Transverse colon (tissue), 4 donors: ENCODE data around the gene CBR1. TPM values are rescaled to one million over a fixed set of nuclear protein-coding genes. Genes with fewer than 3 reads are reported as not detected.

Experiments
- DNase-seq: peaks from one replicate; pipeline ENCODE4 v3.0.0-alpha.2; 2019
- H3K27ac ChIP-seq, 4 donors: fragments of 200-600 bp; sonication (generic); 2 replicates each; pipeline ENCODE4 v1.5.1; 2016 to 2018; ENCODE audit warnings: inconsistent platforms in 4 of 4
- H3K27me3 ChIP-seq: fragments of 200-600 bp; sonication (generic); 2 replicates; pipeline ENCODE4 v1.5.1; 2017; ENCODE audit warnings: inconsistent platforms
- H3K36me3 ChIP-seq, 4 donors: fragments of 200-600 bp; sonication (generic); 2 replicates each; pipeline ENCODE4 v1.5.1; 2017 to 2019; ENCODE audit warnings: inconsistent platforms in 4 of 4
- H3K4me1 ChIP-seq, 4 donors: fragments of 200-600 bp; sonication (generic); 2 replicates each; pipeline ENCODE4 v1.5.1; 2017 to 2020; ENCODE audit warnings: inconsistent platforms in 4 of 4
- H3K4me3 ChIP-seq, 4 donors: fragments of 200-600 bp; sonication (generic); 1 replicate in 1 of 4; 2 replicates in 3 of 4; pipeline versions ENCODE4 v1.5.1 to v1.6.1; 2017 to 2019; ENCODE audit warnings: inconsistent platforms in 4 of 4
- H3K9me3 ChIP-seq, 2 donors: fragments of 200-600 bp; sonication (generic); 2 replicates each; pipeline ENCODE4 v1.5.1; 2017 to 2019; ENCODE audit warnings: inconsistent platforms in 2 of 2
- EP300 ChIP-seq: sonication (generic); formaldehyde crosslinking; IDR thresholded peaks from one replicate; pipeline ENCODE4 v1.6.1; 2017; ENCODE audit warnings: antibody characterized with exemption, low read depth
- POLR2A ChIP-seq: fragments of 450-650 bp; IDR thresholded peaks from one replicate; pipeline ENCODE4 v1.6.1; 2016; ENCODE audit warnings: antibody characterized with exemption, mild to moderate bottlenecking, moderate library complexity
- POLR2AphosphoS5 ChIP-seq, 3 donors: sonication (generic); formaldehyde crosslinking; IDR thresholded peaks; one replicate each; pipeline ENCODE4 v1.6.1; 2016; ENCODE audit warnings: antibody characterized with exemption in 3 of 3
- WGBS, 2 donors: methylation state at CpG; one replicate each; pipeline ENCODE4 v1.1.5; 2018; ENCODE audit warnings: low coverage in 1 of 2; 5-methylcytosine and 5-hydroxymethylcytosine counted together
- in situ Hi-C, 4 donors: fragments of 200-750 bp; cut with MboI; loops; one replicate each; pipeline versions ENCODE4 v1.15.0 to v1.15.1; 2017; ENCODE audit warnings: low sequenced_read_pairs in 3 of 4, low pct_ligation_motif_present in 1 of 4, low pct_unique_long_range_greater_than_20kb in 1 of 4
- intact Hi-C: fragments of 100-400 bp; cut with DNase I; formaldehyde crosslinking; loops from one replicate; pipeline ENCODE4 v1.15.1; 2023; ENCODE audit warnings: low total_unique reads
- total RNA-seq, 4 donors: library from RNA; depleted of rRNA; stranded (reverse); fragments of >200 nt; gene quantifications; one replicate each; pipeline ENCODE4 v1.1.0, GENCODE V29; 2016
- TF ChIP-seq, protein P1 (sequence below), 5 experiments: fragments of 200-600 bp in 3 of 5; fragments of 450-650 bp in 2 of 5; sonication (generic) in 3 of 5; IDR thresholded peaks; 1 replicate in 2 of 5; 2 replicates in 3 of 5; pipeline ENCODE4 v1.5.1; 2016 to 2017; ENCODE audit warnings: antibody characterized with exemption in 5 of 5, inconsistent platforms in 3 of 5, mild to moderate bottlenecking in 2 of 5, moderate library complexity in 1 of 5

CBR1 gene
- total RNA-seq, 4 donors from 2014 or later = 277 to 625 (median 324) TPM

DNA sequence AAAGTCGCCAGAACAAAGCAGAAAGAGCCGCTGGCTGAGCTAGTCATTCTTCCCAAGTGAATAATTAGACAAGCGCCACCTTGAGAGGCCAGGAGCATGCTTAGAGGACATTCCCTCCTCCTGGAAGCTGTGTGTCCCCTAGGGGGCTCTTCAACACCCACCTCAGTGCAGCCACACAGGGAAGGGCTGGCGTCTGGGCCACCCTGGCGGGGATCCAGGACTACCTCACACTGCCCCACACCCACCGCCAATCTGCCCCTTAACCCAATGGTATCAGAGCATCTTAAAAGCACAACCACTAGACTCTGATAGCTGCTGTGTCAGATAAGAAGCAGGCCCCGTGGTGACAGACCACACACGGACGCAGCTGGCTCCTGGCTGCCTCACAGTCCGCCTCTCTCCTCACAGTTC lies 34.4 kb upstream of the CBR1 start:
- no peak for DNase-seq
- no peak overlapping the region for H3K4me3 ChIP-seq
- intact Hi-C loops (no loop called here), in situ Hi-C loops (loop anchor here in 1 of 4 donors (25.0 kb wide), 1 partner anchor 1323 kb away; no protein-coding TSS in a partner anchor)
- H3K4me1 ChIP-seq = no peaks in the 10 kb centered on the region
- TF ChIP-seq POLR2A = no peak
- TF ChIP-seq EP300 = no peak
- TF ChIP-seq, protein P1, sequence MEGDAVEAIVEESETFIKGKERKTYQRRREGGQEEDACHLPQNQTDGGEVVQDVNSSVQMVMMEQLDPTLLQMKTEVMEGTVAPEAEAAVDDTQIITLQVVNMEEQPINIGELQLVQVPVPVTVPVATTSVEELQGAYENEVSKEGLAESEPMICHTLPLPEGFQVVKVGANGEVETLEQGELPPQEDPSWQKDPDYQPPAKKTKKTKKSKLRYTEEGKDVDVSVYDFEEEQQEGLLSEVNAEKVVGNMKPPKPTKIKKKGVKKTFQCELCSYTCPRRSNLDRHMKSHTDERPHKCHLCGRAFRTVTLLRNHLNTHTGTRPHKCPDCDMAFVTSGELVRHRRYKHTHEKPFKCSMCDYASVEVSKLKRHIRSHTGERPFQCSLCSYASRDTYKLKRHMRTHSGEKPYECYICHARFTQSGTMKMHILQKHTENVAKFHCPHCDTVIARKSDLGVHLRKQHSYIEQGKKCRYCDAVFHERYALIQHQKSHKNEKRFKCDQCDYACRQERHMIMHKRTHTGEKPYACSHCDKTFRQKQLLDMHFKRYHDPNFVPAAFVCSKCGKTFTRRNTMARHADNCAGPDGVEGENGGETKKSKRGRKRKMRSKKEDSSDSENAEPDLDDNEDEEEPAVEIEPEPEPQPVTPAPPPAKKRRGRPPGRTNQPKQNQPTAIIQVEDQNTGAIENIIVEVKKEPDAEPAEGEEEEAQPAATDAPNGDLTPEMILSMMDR (IDR thresholded peaks at IDR 0.05) = no peak
- TF ChIP-seq POLR2AphosphoS5 (IDR thresholded peaks at IDR 0.05) = no peak
- no peaks in the 10 kb centered on the region for H3K27me3 ChIP-seq
- peaks cover 0 to 49% (median 18%) of the 10 kb centered on the region in 4 donors for H3K36me3 ChIP-seq
- no peak overlapping the region for H3K27ac ChIP-seq
- H3K9me3 ChIP-seq = no peaks in the 10 kb centered on the region
- WGBS, 2 donors = 82% methylated on average over 10 of the region's 10 CpGs; no CpG with 5 or more reads in 1 of the 2 donors

DNA sequence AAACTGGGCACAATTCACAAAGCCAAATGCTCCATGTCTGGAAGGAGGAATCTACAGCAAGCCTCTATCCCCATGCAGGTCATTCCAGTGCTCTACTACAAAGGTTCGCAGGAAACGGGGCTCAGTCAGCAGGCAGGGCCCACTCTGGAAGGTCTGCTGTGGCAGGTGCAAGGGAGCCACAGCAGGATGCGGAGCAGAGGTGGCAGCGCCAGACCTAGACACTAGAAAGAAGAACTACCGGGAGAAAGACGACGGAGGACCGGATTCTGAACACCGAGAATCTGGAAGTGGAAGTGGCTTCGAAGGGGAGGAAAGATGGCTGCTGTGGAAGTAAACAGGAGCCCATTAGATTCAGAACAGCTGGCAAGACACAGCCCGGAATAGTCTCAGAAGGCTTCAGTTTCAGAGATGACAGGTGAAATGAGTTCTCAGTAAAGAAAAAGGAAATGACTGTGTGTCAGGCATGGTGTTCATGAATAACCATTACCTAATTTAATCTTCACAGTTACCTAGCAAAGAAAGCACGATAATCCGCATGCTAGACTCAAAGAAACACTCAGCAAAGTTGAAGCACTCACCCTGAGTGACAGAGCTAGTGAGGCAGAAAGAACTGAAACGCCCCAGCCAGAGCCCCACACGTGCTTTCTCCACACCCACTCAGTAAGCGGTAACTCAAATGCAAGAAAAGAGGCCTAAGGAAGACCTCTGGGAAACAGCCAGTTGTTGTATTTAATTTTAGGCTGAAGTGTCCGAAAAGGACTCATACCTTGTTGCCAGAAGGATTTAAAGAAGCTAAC lies 30.9 kb upstream of the CBR1 start:
- Histone ChIP-seq H3K27me3 (no peaks in the 10 kb centered on the region), H3K36me3 (peaks cover 0 to 75% (median 25%) of the 10 kb centered on the region in 4 donors), H3K9me3 (no peaks in the 10 kb centered on the region), H3K4me1 (no peaks in the 10 kb centered on the region), H3K4me3 (no peak overlapping the region), H3K27ac (no peak overlapping the region)
- WGBS, 2 donors = 84 to 88% methylated on average over 13 to 17 of the region's 17 CpGs
- intact Hi-C loops (no loop called here), in situ Hi-C loops (loop anchor here in 1 of 4 donors (25.0 kb wide), 1 partner anchor 1327 kb away; no protein-coding TSS in a partner anchor)
- TF ChIP-seq, protein P1 (IDR thresholded peaks at IDR 0.05) = no peak
- TF ChIP-seq POLR2AphosphoS5 (IDR thresholded peaks at IDR 0.05) (no peak), POLR2A (no peak), EP300 (no peak)
- no peak for DNase-seq

DNA sequence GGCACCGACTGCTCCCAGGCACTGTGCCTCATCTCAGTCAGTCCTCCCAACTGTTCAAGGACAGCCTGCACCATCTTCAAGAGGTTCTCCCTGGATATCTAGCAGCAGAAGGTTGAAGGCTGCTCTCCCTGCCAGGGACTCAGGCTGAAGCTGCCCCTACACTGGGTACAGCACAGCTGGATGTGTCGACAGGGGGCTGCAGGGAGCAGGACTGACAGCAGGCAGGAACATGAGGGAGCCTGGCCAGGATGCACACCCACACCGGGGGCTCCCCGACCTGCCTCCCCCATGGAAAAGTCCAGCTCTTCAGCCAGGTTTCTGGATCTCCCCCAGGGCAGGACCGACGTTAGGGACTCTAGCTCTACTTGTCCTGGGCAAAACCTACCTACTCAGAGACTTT lies 30.0 kb upstream of the CBR1 start:
- H3K27ac ChIP-seq = no peak overlapping the region
- no peak for DNase-seq
- in situ Hi-C loops = loop anchor here in 1 of 4 donors (25.0 kb wide), 1 partner anchor 1328 kb away; no protein-coding TSS in a partner anchor
- H3K4me3 ChIP-seq = no peak overlapping the region
- no peaks in the 10 kb centered on the region for H3K4me1 ChIP-seq
- peaks cover 0 to 72% (median 26%) of the 10 kb centered on the region in 4 donors for H3K36me3 ChIP-seq
- TF ChIP-seq, protein P1 (IDR thresholded peaks at IDR 0.05) = no peak
- TF ChIP-seq POLR2AphosphoS5 (IDR thresholded peaks at IDR 0.05) (no peak), POLR2A (no peak)
- no peaks in the 10 kb centered on the region for H3K9me3 ChIP-seq
- no peaks in the 10 kb centered on the region for H3K27me3 ChIP-seq
- WGBS, 2 donors = 82% methylated on average over 6 of the region's 6 CpGs; no CpG with 5 or more reads in 1 of the 2 donors
- intact Hi-C loops = no loop called here

DNA sequence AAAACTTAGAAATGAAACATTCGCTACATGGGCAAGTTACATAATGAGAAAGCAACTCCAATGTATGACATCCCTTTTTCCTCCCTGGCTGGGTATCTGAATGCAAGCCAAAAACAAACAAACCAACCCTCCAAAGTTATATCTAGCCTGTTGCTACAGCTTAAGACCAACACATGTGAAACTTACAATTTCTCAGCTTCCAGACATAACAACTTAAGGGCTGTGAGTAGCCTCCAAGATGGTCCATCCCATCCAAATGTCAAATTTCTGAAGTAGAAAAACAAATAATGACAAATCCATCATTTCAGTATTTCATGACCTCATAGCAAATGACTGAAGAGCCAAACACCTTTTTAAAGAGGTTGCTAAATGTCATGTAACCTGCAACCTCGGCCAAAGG lies 29.4 kb upstream of the CBR1 start:
- Histone ChIP-seq H3K36me3 (peaks cover 0 to 73% (median 28%) of the 10 kb centered on the region in 4 donors), H3K4me3 (no peak overlapping the region), H3K27me3 (no peaks in the 10 kb centered on the region), H3K27ac (no peak overlapping the region), H3K4me1 (no peaks in the 10 kb centered on the region), H3K9me3 (no peaks in the 10 kb centered on the region)
- TF ChIP-seq POLR2A = no peak
- TF ChIP-seq POLR2AphosphoS5 (IDR thresholded peaks at IDR 0.05) = no peak
- TF ChIP-seq EP300 = no peak
- TF ChIP-seq, protein P1 (IDR thresholded peaks at IDR 0.05) = no peak
- in situ Hi-C loops = loop anchor here in 1 of 4 donors (25.0 kb wide), 1 partner anchor 1328 kb away; no protein-coding TSS in a partner anchor
- intact Hi-C loops = no loop called here
- DNase-seq = no peak
- 78 to 90% methylated on average over 2 of the region's 2 CpGs for WGBS, 2 donors
